ENCODE data around the gene CHID1. TPM values are rescaled to one million over a fixed set of nuclear protein-coding genes. Genes with fewer than 3 reads are reported as not detected.

The CHID1 gene
- total RNA-seq, 1 donor from 2014 or later: 17.5 TPM

- FAIRE-seq: no peak
- no peak for DNase-seq (ENCODE audit: low spot score in 2 of 2)
Observed at GRCh38 chr11:854601-855329, 55.8 kb downstream of the CHID1 start.

GRCh38 chr11:853682-854448 is 56.7 kb downstream of the CHID1 start:
- FAIRE-seq (no peak), DNase-seq (ENCODE audit: low spot score in 2 of 2) (no peak)

- DNase-seq (ENCODE audit: low spot score in 2 of 2): no peak
- FAIRE-seq: no peak
Observed at GRCh38 chr11:852762-853161, 57.8 kb downstream of the CHID1 start.

GRCh38 chr11:850775-851763 is 59.5 kb downstream of the CHID1 start:
- DNase-seq (ENCODE audit: low spot score in 2 of 2): no peak
- no peak for FAIRE-seq

- FAIRE-seq: no peak
- DNase-seq (ENCODE audit: low spot score in 2 of 2): peak in 1 of 2 donors; percentile 61
Observed at GRCh38 chr11:849951-850774, 60.4 kb downstream of the CHID1 start.

GRCh38 chr11:849104-849824 is 61.3 kb downstream of the CHID1 start:
- FAIRE-seq (no peak), DNase-seq (ENCODE audit: low spot score in 2 of 2) (peak; percentile 77 to 78)

- DNase-seq (ENCODE audit: low spot score in 2 of 2) (peak; percentile 78 to 84), FAIRE-seq (no peak)
Observed at GRCh38 chr11:848380-848931, 62.2 kb downstream of the CHID1 start.

- DNase-seq (ENCODE audit: low spot score in 2 of 2): no peak
- no peak for FAIRE-seq
Observed at GRCh38 chr11:847876-848275, 62.7 kb downstream of the CHID1 start.

- DNase-seq (ENCODE audit: low spot score in 2 of 2): no peak
- no peak for FAIRE-seq
Observed at GRCh38 chr11:846496-847098, 64.0 kb downstream of the CHID1 start.

GRCh38 chr11:845872-846495 is 64.6 kb downstream of the CHID1 start:
- FAIRE-seq (no peak), DNase-seq (ENCODE audit: low spot score in 2 of 2) (no peak)

- FAIRE-seq (no peak), DNase-seq (ENCODE audit: low spot score in 2 of 2) (peak; percentile 71 to 79)
Observed at GRCh38 chr11:844693-845644, 65.6 kb downstream of the CHID1 start.

GRCh38 chr11:843818-844692 is 66.6 kb downstream of the CHID1 start:
- DNase-seq (ENCODE audit: low spot score in 2 of 2): peak in 1 of 2 donors; percentile 71
- no peak for FAIRE-seq

GRCh38 chr11:843086-843734 is 67.4 kb downstream of the CHID1 start:
- DNase-seq (ENCODE audit: low spot score in 2 of 2): no peak
- FAIRE-seq: no peak

- peak; percentile 98 to 100 for DNase-seq (ENCODE audit: low spot score in 2 of 2)
- no peak for FAIRE-seq
Observed at GRCh38 chr11:842370-843002, 68.1 kb downstream of the CHID1 start, which contains the start of the genes POLR2L and TSPAN4. POLR2L (minus strand) TSS chr11:842529; CDS start chr11:842508, 21 bp downstream. TSPAN4 (plus strand) TSS chr11:842852; CDS start chr11:850305, 7,453 bp downstream.

GRCh38 chr11:841981-842369 is 68.6 kb downstream of the CHID1 start:
- no peak for DNase-seq (ENCODE audit: low spot score in 2 of 2)
- FAIRE-seq: no peak
